22Rv1 (cell line): ENCODE results near the gene STXBP5L.

ENCODE experiments used
- CTCF ChIP-seq: fragments of 450-650 bp; IDR thresholded peaks from 2 replicates; pipeline ENCODE4 v1.5.1; 2017; ENCODE audit warnings: mild to moderate bottlenecking
- ZFX ChIP-seq: fragments of 450-650 bp; IDR thresholded peaks from 2 replicates; pipeline ENCODE4 v1.6.1; 2017; ENCODE audit warnings: antibody characterized with exemption, borderline replicate concordance

DNA sequence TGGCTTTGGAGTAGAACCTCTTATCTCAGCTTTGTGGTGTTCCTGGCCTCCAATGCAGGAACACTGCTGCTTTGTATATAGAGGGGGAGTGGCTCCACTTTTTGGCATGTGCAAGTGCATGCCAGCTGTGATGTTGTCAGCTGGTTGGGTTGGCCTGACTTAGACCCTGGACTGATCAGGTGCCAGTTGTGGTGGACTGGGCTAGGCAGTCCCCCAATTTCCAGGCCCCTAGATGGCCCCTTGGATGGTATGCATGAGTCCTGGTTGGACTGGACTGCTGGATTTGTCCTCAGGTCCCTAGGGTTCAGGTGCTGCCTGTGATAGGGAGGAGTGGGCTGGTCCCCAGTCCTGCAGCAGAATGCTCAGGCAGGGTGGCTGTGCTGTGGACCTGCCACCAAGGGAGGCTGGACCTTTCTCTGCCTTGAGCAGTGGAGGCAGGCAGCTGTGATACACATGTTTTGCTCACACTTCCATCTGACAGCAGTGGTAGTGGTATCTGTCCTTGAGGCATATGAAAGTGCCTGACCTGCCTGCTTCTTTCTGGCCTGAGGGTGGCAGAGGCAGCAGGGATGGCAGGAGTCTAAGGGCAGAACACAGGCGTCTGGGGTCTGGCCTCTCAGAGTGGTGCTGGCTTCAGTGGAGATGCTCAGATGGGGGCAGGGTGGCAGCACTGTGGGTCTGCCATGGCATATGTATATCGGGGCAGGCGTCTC is 74.8 kb downstream of the STXBP5L start:
- TF ChIP-seq CTCF (no peak), ZFX (no peak)
